Ovary (tissue), 3 donors: ENCODE results near the gene MTFR1L.

Experiments used
- POLR2A ChIP-seq: fragments of 450-650 bp; IDR thresholded peaks from one replicate; pipeline ENCODE4 v1.6.1; 2017; ENCODE audit warnings: antibody characterized with exemption, mild to moderate bottlenecking, moderate library complexity
- TF ChIP-seq, protein P1 (sequence below), 3 donors: fragments of 450-650 bp in 2 of 3; fragments of 200-600 bp in 1 of 3; IDR thresholded peaks; one replicate each; pipeline versions ENCODE4 v1.5.1 to v1.8.0; 2016 to 2022; ENCODE audit warnings: antibody characterized with exemption in 3 of 3, mild to moderate bottlenecking in 1 of 3
- donor health status: DM: no; HTN: no; CAD: no.

DNA sequence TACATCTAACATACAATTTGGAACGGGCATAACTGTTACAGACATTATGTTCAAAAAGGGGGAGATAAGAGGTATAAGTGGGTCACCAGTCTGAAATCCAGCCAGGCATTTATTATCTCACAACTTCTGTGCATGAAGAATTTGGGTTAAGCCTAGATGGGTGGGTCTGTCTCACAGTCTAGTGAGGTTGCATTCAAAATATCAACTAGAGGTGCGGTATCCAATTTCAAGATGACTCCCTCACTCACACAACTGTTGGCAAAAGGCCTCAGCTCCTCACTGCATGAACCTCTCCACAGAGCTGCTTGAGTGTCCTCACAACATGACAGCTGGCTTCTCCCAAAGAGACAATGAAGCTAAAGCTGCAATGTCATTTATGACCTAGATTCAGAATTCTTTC lies 34.8 kb downstream of the MTFR1L start:
- TF ChIP-seq, protein P1, sequence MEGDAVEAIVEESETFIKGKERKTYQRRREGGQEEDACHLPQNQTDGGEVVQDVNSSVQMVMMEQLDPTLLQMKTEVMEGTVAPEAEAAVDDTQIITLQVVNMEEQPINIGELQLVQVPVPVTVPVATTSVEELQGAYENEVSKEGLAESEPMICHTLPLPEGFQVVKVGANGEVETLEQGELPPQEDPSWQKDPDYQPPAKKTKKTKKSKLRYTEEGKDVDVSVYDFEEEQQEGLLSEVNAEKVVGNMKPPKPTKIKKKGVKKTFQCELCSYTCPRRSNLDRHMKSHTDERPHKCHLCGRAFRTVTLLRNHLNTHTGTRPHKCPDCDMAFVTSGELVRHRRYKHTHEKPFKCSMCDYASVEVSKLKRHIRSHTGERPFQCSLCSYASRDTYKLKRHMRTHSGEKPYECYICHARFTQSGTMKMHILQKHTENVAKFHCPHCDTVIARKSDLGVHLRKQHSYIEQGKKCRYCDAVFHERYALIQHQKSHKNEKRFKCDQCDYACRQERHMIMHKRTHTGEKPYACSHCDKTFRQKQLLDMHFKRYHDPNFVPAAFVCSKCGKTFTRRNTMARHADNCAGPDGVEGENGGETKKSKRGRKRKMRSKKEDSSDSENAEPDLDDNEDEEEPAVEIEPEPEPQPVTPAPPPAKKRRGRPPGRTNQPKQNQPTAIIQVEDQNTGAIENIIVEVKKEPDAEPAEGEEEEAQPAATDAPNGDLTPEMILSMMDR (IDR thresholded peaks at IDR 0.05), result no peak
- TF ChIP-seq POLR2A, result no peak
